ENCODE measurements around the gene PPP1R9A.

DNA sequence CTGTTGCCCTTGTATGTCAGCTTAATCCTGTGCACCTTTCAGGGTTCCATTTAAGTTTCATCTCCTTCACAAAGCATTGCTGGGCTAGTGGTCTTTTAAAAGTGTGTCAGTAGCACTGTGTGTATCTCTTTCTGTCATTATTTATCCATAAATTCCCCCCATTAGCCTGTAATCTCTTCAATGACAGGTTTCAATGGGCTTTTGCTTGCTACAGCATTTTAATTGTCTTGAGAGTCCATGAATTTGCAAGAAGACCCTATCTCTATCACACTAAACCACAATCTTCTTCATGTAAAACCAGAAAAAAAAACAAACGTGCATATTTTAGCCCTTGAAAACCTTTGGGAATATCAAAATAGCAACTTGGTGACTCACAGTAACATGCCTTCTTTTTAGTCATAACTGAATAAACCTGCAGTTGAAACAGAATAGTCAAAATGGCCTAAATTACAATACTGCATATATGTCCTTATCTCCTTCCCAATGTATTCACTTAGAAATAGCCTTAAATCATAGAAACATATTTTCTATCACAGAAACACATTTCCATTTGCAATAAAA lies 298.4 kb downstream of the PPP1R9A start:
- TF ChIP-seq, protein P1, sequence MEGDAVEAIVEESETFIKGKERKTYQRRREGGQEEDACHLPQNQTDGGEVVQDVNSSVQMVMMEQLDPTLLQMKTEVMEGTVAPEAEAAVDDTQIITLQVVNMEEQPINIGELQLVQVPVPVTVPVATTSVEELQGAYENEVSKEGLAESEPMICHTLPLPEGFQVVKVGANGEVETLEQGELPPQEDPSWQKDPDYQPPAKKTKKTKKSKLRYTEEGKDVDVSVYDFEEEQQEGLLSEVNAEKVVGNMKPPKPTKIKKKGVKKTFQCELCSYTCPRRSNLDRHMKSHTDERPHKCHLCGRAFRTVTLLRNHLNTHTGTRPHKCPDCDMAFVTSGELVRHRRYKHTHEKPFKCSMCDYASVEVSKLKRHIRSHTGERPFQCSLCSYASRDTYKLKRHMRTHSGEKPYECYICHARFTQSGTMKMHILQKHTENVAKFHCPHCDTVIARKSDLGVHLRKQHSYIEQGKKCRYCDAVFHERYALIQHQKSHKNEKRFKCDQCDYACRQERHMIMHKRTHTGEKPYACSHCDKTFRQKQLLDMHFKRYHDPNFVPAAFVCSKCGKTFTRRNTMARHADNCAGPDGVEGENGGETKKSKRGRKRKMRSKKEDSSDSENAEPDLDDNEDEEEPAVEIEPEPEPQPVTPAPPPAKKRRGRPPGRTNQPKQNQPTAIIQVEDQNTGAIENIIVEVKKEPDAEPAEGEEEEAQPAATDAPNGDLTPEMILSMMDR (IDR thresholded peaks at IDR 0.05): no peak
- no peak for TF ChIP-seq POLR2AphosphoS5 (IDR thresholded peaks at IDR 0.05)

Data from prostate gland (tissue), 2 donors.